A549 (cell line): ENCODE data around the gene DNMT3L. TPM values are rescaled to one million over a fixed set of nuclear protein-coding genes. Genes with fewer than 3 reads are reported as not detected.

ENCODE experiments used
- ATAC-seq, 2 experiments: fragments of 200-7000 bp in 1 of 2; fragments of >200 bp in 1 of 2; cut with Nextera tagmentation in 1 of 2; cut with Tn5 transposase in 1 of 2; 3 replicates each; pipeline versions ENCODE4 v1.8.0 to v1.9.1; 2018 to 2020; ENCODE audit warnings: mild to moderate bottlenecking in 1 of 2, moderate library complexity in 1 of 2
- CTCF ChIA-PET: fragments of 300-600 bp; sonication (Branson Sonifier 250); formaldehyde crosslinking; extraction: SDS; loops from one replicate; lab custom pipeline; 2021; ENCODE audit warnings: antibody characterized with exemption, inconsistent platforms; lab: Yijun Ruan, JAX
- POLR2A ChIA-PET: fragments of 350-600 bp; formaldehyde crosslinking; extraction: SDS; loops from one replicate; lab custom pipeline; 2021; ENCODE audit warnings: antibody characterized with exemption, inconsistent platforms; lab: Yijun Ruan, JAX
- DNase-seq, 2 experiments: peaks; one replicate each; pipeline versions ENCODE4 v3.0.0 to v3.0.0-alpha.2; 2011 to 2016; ENCODE audit warnings: low read depth in 1 of 2, low spot score in 1 of 2
- FAIRE-seq: peaks from 2 replicates; lab custom pipeline; 2011; peaks lifted over from hg19 to GRCh38; lab: Jason Lieb, UNC
- H3K27ac ChIP-seq, 2 experiments: fragments of >200 bp; sonication (Bioruptor Twin); formaldehyde crosslinking; 3 replicates each; pipeline ENCODE4 v1.5.1; 2016 to 2017
- H3K4me1 ChIP-seq: fragments of >200 bp; sonication (Bioruptor Twin); formaldehyde crosslinking; 3 replicates; pipeline ENCODE4 v1.6.1; 2016
- H3K4me2 ChIP-seq: fragments of >200 bp; sonication (Bioruptor Twin); formaldehyde crosslinking; 3 replicates; pipeline ENCODE4 v1.6.1; 2016
- H3K4me3 ChIP-seq: fragments of >200 bp; sonication (Bioruptor Twin); formaldehyde crosslinking; 3 replicates; pipeline ENCODE4 v1.5.1; 2016
- H3K9me3 ChIP-seq: fragments of >200 bp; sonication (Bioruptor Twin); formaldehyde crosslinking; 3 replicates; pipeline ENCODE4 v1.6.1; 2016
- BHLHE40 ChIP-seq: IDR thresholded peaks from 2 replicates; pipeline ENCODE4 v1.6.1; 2012; ENCODE audit warnings: low read depth, low read length, inconsistent platforms
- CHD2 ChIP-seq: fragments of 150-350 bp; IDR thresholded peaks from 2 replicates; pipeline ENCODE4 v1.6.1; 2014; ENCODE audit warnings: low read length; ENCODE audit not compliant: partially characterized antibody
- CHD4 ChIP-seq: fragments of 200-600 bp; sonication (generic); IDR thresholded peaks from 2 replicates; pipeline ENCODE4 v1.6.1; 2016; ENCODE audit warnings: antibody characterized with exemption, mild to moderate bottlenecking, borderline replicate concordance
- EHF ChIP-seq: fragments of 250-450 bp; sonication (Bioruptor Pico); IDR thresholded peaks from 2 replicates; pipeline ENCODE4 v1.5.0; 2020; ENCODE audit warnings: mild to moderate bottlenecking
- EHMT2 ChIP-seq: fragments of 200-600 bp; sonication (generic); IDR thresholded peaks from 2 replicates; pipeline ENCODE4 v1.6.1; 2016; ENCODE audit warnings: antibody characterized with exemption, low read depth, mild to moderate bottlenecking, moderate library complexity
- EP300 ChIP-seq, 2 experiments: fragments of >200 bp; sonication (Bioruptor Twin); formaldehyde crosslinking; IDR thresholded peaks; 2 replicates in 1 of 2; 3 replicates in 1 of 2; pipeline ENCODE4 v1.6.1; 2016 to 2017
- ESRRA ChIP-seq: fragments of 150-350 bp; IDR thresholded peaks from 2 replicates; pipeline ENCODE4 v1.6.1; 2014; ENCODE audit warnings: mild to moderate bottlenecking, low read length, borderline replicate concordance
- FOSB ChIP-seq: fragments of 250-450 bp; sonication (Bioruptor Pico); IDR thresholded peaks from 2 replicates; pipeline ENCODE4 v1.5.0; 2020; ENCODE audit warnings: mild to moderate bottlenecking, moderate library complexity
- HOXA7 ChIP-seq: fragments of 250-450 bp; sonication (Bioruptor Pico); IDR thresholded peaks from 2 replicates; pipeline ENCODE4 v1.5.0; 2020; ENCODE audit warnings: mild to moderate bottlenecking, moderate library complexity
- HOXB13 ChIP-seq: fragments of 250-450 bp; sonication (Bioruptor Pico); IDR thresholded peaks from 2 replicates; pipeline ENCODE4 v1.5.0; 2020; ENCODE audit warnings: low read depth, mild to moderate bottlenecking, moderate library complexity
- HOXB5 ChIP-seq: fragments of 250-450 bp; sonication (Bioruptor Pico); IDR thresholded peaks from 2 replicates; pipeline ENCODE4 v1.5.0; 2020; ENCODE audit warnings: mild to moderate bottlenecking, moderate library complexity
- MAFK ChIP-seq: fragments of 450-650 bp; IDR thresholded peaks from 2 replicates; pipeline ENCODE4 v1.6.1; 2014; ENCODE audit not compliant: partially characterized antibody
- MAZ ChIP-seq: fragments of 150-350 bp; IDR thresholded peaks from 2 replicates; pipeline ENCODE4 v1.6.1; 2014; ENCODE audit warnings: antibody characterized with exemption, low read depth, low read length, borderline replicate concordance
- PHF8 ChIP-seq: fragments of 200-600 bp; sonication (generic); IDR thresholded peaks from 2 replicates; pipeline ENCODE4 v1.6.1; 2016; ENCODE audit warnings: low read depth, mild to moderate bottlenecking, antibody characterized with exemption, moderate library complexity, borderline replicate concordance
- POLR2AphosphoS2 ChIP-seq: conservative IDR thresholded peaks from 2 replicates; pipeline ENCODE4 v1.6.1; 2012; ENCODE audit warnings: low read length, improper control_type of control experiment, inconsistent platforms
- RFX5 ChIP-seq: fragments of 450-650 bp; IDR thresholded peaks from 2 replicates; pipeline ENCODE4 v1.7.1; 2014; ENCODE audit warnings: antibody characterized with exemption, mild to moderate bottlenecking, moderate library complexity
- RNF2 ChIP-seq: fragments of 200-600 bp; sonication (generic); IDR thresholded peaks from 2 replicates; pipeline ENCODE4 v1.6.1; 2016; ENCODE audit warnings: low read depth, mild to moderate bottlenecking, antibody characterized with exemption, moderate library complexity, borderline replicate concordance
- SMC3 ChIP-seq: fragments of >200 bp; sonication (Bioruptor Twin); formaldehyde crosslinking; IDR thresholded peaks from 3 replicates; pipeline ENCODE4 v1.6.1; 2018; ENCODE audit warnings: inconsistent platforms
- SREBF2 ChIP-seq: fragments of 450-650 bp; IDR thresholded peaks from 2 replicates; pipeline ENCODE4 v1.6.1; 2014; ENCODE audit warnings: mild to moderate bottlenecking, moderate library complexity
- TP53 ChIP-seq: fragments of 250-450 bp; sonication (Bioruptor Pico); IDR thresholded peaks from 2 replicates; pipeline ENCODE4 v1.5.0; 2021; ENCODE audit warnings: mild to moderate bottlenecking, moderate library complexity
- ZC3H11A ChIP-seq: fragments of 450-650 bp; IDR thresholded peaks from 2 replicates; pipeline ENCODE4 v1.6.1; 2014; ENCODE audit warnings: antibody characterized with exemption, mild to moderate bottlenecking
- ZFP36 ChIP-seq: fragments of 450-650 bp; IDR thresholded peaks from 2 replicates; pipeline ENCODE4 v1.6.1; 2014; ENCODE audit warnings: borderline replicate concordance; ENCODE audit not compliant: partially characterized antibody
- ZSCAN20 ChIP-seq: fragments of 250-450 bp; sonication (Bioruptor Pico); IDR thresholded peaks from 2 replicates; pipeline ENCODE4 v1.8.0; 2022; ENCODE audit warnings: mild to moderate bottlenecking, moderate library complexity
- WGBS: methylation state at CpG from one replicate; pipeline ENCODE4 v1.1.6; 2017; ENCODE audit errors: missing lambda C conversion rate; 5-methylcytosine and 5-hydroxymethylcytosine counted together
- polyA plus RNA-seq, 4 experiments: library from polyadenylated mRNA; depleted of rRNA in 3 of 4; stranded (reverse); fragments of >200 nt; fragmentation: RNase III in 1 of 4; extraction: RNeasy Plus Mini Kit Qiagen cat#74134 plus additional on column Dnase treatment in 1 of 4; gene quantifications; 2 replicates in 3 of 4; 3 replicates in 1 of 4; pipeline ENCODE4 v1.2.3, GENCODE V29; 2011 to 2017
- TF ChIP-seq, protein P1 (sequence below): fragments of >200 bp; sonication (Bioruptor Twin); formaldehyde crosslinking; IDR thresholded peaks from 3 replicates; pipeline ENCODE4 v1.5.1; 2016
- TF ChIP-seq, protein P2 (sequence below): fragments of >200 bp; sonication (Bioruptor Twin); formaldehyde crosslinking; IDR thresholded peaks from 3 replicates; pipeline ENCODE4 v1.6.1; 2016
- TF ChIP-seq, protein P3 (sequence below): fragments of >200 bp; sonication (Bioruptor Twin); formaldehyde crosslinking; IDR thresholded peaks from 2 replicates; pipeline ENCODE4 v1.6.1; 2016
- TF ChIP-seq, protein P4 (sequence below): fragments of 200-600 bp; sonication (generic); IDR thresholded peaks from 2 replicates; pipeline ENCODE4 v1.6.1; 2016; ENCODE audit warnings: antibody characterized with exemption, mild to moderate bottlenecking, moderate library complexity

Gene DNMT3L
- polyA plus RNA-seq, 2 of the 4 experiments (the other 2 are of a cell fraction) = not detected

DNA sequence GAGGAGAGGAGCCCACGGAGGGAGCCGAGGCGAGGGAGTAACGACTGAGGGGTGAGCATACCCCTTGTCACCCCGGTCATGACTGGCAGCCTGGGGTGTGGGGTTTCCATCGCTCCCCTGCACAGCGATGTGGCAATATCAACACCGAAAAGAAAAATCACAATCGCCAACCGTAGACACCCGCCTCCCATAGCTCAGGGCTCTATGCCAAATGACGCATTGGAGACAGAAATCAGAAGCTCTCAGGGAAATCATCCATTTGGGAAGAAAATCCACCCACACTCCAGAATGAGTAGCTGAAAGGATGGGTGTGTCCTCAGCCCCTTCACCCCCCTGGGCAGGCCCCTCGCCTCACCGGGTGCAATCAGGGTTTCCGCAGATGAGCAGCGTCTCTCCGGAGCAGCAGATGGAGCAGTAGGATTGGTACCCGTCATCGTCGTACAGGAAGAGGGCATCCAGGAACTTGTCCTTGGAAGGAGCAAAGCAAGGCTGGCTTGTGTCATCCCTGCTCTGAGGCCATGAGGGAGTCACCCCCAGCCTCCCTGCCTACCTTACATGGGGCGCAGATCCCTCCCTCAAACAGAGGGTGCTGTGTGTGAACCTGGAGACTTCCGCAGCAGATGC, 2.5 kb downstream of the DNMT3L start:
- POLR2A ChIA-PET = no interaction called here
- Histone ChIP-seq H3K4me3 (no peak overlapping the region), H3K4me1 (no peaks in the 10 kb centered on the region), H3K27ac (no peak overlapping the region), H3K4me2 (no peak overlapping the region), H3K9me3 (no peaks in the 10 kb centered on the region)
- no peak for DNase-seq
- TF ChIP-seq ZFP36 = no peak
- no peak for TF ChIP-seq ZC3H11A
- no peak for TF ChIP-seq SMC3
- TF ChIP-seq EHF (CRISPR knock-in tag) = no peak
- no peak for TF ChIP-seq ZSCAN20
- no peak for TF ChIP-seq CHD2
- no peak for TF ChIP-seq HOXA7 (CRISPR knock-in tag)
- TF ChIP-seq RFX5 = no peak
- TF ChIP-seq, protein P1, sequence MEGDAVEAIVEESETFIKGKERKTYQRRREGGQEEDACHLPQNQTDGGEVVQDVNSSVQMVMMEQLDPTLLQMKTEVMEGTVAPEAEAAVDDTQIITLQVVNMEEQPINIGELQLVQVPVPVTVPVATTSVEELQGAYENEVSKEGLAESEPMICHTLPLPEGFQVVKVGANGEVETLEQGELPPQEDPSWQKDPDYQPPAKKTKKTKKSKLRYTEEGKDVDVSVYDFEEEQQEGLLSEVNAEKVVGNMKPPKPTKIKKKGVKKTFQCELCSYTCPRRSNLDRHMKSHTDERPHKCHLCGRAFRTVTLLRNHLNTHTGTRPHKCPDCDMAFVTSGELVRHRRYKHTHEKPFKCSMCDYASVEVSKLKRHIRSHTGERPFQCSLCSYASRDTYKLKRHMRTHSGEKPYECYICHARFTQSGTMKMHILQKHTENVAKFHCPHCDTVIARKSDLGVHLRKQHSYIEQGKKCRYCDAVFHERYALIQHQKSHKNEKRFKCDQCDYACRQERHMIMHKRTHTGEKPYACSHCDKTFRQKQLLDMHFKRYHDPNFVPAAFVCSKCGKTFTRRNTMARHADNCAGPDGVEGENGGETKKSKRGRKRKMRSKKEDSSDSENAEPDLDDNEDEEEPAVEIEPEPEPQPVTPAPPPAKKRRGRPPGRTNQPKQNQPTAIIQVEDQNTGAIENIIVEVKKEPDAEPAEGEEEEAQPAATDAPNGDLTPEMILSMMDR = no peak
- no peak for TF ChIP-seq HOXB13 (CRISPR knock-in tag)
- TF ChIP-seq CHD4 = no peak
- no peak for TF ChIP-seq MAFK
- TF ChIP-seq TP53 = no peak
- CTCF ChIA-PET = interaction anchor here (0.9 to 1.6 kb wide), 2 partner anchors 8 to 38 kb away, joined by 3 to 6 read pairs; no protein-coding TSS in a partner anchor
- FAIRE-seq = no peak
- WGBS = 76% methylated on average over 18 of the region's 22 CpGs
- no peak for ATAC-seq

DNA sequence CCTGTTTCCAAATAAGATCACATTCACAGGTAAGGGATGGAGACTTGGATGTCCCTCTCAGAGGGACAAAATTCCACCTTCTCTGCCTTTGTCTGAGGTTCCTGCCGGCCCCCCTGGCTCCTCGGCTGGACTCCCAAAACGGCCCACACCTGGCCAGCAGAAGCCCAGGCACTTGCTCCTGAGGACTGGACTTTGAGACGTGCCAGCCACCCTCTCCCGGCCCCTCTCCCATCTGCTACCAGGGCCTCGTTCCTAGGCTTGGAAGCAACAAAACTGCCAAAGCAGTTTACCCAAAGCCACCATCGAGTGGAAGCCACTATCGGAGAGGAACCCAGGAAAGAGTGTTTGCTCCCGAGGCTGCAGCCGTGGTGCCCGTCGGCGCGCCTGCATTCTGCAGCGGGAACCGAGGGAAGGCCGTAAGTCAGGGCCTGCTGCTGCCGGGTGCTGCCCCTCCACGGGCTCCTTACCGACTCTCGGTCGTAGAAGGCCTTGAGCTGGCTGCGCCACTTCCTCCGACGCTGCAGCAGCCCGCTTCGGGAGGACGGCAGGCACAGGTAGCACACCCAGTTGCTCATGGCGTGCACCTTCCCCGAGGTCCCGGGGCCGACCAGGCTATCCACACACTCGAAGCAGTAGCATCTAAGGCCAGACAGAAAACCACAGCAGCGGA, 3.5 kb downstream of the DNMT3L start:
- ChIA-PET POLR2A (no interaction called here), CTCF (interaction anchor here (1.6 kb wide), 1 partner anchor 39 kb away, joined by 6 read pairs; no protein-coding TSS in a partner anchor)
- no peaks in the 10 kb centered on the region for H3K9me3 ChIP-seq
- no peaks in the 10 kb centered on the region for H3K4me1 ChIP-seq
- TF ChIP-seq MAZ = no peak
- no peak for TF ChIP-seq EHMT2
- TF ChIP-seq POLR2AphosphoS2 = no peak
- TF ChIP-seq RNF2 = no peak
- TF ChIP-seq, protein P2, sequence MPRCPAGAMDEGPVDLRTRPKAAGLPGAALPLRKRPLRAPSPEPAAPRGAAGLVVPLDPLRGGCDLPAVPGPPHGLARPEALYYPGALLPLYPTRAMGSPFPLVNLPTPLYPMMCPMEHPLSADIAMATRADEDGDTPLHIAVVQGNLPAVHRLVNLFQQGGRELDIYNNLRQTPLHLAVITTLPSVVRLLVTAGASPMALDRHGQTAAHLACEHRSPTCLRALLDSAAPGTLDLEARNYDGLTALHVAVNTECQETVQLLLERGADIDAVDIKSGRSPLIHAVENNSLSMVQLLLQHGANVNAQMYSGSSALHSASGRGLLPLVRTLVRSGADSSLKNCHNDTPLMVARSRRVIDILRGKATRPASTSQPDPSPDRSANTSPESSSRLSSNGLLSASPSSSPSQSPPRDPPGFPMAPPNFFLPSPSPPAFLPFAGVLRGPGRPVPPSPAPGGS = no peak
- TF ChIP-seq BHLHE40 = no peak
- TF ChIP-seq, protein P3, sequence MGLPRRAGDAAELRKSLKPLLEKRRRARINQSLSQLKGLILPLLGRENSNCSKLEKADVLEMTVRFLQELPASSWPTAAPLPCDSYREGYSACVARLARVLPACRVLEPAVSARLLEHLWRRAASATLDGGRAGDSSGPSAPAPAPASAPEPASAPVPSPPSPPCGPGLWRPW = no peak
- TF ChIP-seq FOSB (CRISPR knock-in tag) = no peak
- no peak for TF ChIP-seq PHF8
- TF ChIP-seq EP300 (IDR thresholded peaks at IDR 0.05) = no peak
- TF ChIP-seq CHD2 = no peak
- no peak for TF ChIP-seq RFX5
- no peak for TF ChIP-seq EHF (CRISPR knock-in tag)
- TF ChIP-seq ESRRA = no peak
- TF ChIP-seq, protein P4, sequence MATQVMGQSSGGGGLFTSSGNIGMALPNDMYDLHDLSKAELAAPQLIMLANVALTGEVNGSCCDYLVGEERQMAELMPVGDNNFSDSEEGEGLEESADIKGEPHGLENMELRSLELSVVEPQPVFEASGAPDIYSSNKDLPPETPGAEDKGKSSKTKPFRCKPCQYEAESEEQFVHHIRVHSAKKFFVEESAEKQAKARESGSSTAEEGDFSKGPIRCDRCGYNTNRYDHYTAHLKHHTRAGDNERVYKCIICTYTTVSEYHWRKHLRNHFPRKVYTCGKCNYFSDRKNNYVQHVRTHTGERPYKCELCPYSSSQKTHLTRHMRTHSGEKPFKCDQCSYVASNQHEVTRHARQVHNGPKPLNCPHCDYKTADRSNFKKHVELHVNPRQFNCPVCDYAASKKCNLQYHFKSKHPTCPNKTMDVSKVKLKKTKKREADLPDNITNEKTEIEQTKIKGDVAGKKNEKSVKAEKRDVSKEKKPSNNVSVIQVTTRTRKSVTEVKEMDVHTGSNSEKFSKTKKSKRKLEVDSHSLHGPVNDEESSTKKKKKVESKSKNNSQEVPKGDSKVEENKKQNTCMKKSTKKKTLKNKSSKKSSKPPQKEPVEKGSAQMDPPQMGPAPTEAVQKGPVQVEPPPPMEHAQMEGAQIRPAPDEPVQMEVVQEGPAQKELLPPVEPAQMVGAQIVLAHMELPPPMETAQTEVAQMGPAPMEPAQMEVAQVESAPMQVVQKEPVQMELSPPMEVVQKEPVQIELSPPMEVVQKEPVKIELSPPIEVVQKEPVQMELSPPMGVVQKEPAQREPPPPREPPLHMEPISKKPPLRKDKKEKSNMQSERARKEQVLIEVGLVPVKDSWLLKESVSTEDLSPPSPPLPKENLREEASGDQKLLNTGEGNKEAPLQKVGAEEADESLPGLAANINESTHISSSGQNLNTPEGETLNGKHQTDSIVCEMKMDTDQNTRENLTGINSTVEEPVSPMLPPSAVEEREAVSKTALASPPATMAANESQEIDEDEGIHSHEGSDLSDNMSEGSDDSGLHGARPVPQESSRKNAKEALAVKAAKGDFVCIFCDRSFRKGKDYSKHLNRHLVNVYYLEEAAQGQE = no peak
- no peak for TF ChIP-seq HOXB5 (CRISPR knock-in tag)
- no peak for TF ChIP-seq SREBF2
- TF ChIP-seq ZFP36 = no peak
- no peak overlapping the region for H3K27ac ChIP-seq
- ATAC-seq (no peak), FAIRE-seq (no peak), DNase-seq (no peak)
- no peak overlapping the region for H3K4me2 ChIP-seq
- WGBS = 73% methylated on average over 10 of the region's 34 CpGs
- no peak overlapping the region for H3K4me3 ChIP-seq
